Erythroblast (primary cell): ENCODE measurements around the gene LSAMP.

Source experiments
- DNase-seq, 2 experiments: peaks; one replicate each; lab custom pipeline; 2025; lab: John Stamatoyannopoulos, UW
- GATA1 ChIP-seq: IDR thresholded peaks from 2 replicates; pipeline ENCODE4 v1.6.1; 2011; ENCODE audit warnings: low read depth, mild to moderate bottlenecking, control low read depth, low read length, moderate library complexity
- POLR2A ChIP-seq: IDR thresholded peaks from 2 replicates; pipeline ENCODE4 v1.6.1; 2011; ENCODE audit warnings: mild to moderate bottlenecking, low read length

The LSAMP gene

DNA sequence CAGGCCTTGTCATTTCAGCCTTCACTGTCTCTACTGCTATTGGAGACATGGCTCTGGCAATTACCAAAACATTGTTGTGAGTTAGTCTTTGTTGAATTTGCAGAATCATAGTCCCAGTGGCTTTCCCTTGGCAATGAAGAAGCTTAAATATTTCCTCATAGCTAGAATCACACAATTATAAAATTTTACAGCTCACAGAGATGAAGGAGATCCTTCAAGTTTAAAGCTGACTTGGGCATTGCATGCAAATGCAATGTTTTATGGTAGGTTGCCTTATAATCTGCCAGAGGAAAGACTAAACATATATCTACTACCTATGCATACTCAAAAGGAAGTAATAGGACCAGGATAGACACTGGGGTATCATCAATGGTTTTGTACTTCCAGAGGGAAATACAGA lies 90.9 kb downstream of the LSAMP start:
- TF ChIP-seq POLR2A, result no peak
- no peak for TF ChIP-seq GATA1
- no peak for DNase-seq

DNA sequence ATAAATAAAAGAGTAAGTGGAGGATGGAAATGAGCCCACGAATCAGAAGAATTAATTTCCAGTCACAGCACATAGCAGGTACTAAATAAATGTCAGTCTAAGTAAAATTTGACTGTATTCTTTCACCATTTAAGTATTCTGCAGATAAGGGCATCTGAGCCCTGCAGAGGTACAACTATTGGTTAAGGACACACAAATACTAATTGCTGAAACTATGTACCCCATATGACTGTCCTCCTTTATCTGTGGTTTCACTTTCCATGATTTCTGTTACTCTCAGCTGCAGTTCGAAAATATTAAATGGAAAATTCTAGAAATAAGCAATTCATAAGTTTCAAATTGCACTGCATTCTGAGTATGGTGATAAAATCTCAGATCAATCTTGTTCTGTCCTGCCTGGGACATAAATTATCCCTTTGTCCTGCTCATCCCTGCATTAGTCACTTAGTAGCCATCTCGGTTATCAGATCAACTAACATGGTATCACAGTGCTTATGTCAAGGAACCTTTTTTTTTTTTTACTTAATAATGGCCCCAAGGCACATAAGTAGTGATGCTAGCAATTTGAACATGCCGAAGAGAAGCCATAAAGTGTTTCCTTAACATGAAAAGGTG lies 95.1 kb downstream of the LSAMP start:
- no peak for DNase-seq
- no peak for TF ChIP-seq POLR2A
- no peak for TF ChIP-seq GATA1

DNA sequence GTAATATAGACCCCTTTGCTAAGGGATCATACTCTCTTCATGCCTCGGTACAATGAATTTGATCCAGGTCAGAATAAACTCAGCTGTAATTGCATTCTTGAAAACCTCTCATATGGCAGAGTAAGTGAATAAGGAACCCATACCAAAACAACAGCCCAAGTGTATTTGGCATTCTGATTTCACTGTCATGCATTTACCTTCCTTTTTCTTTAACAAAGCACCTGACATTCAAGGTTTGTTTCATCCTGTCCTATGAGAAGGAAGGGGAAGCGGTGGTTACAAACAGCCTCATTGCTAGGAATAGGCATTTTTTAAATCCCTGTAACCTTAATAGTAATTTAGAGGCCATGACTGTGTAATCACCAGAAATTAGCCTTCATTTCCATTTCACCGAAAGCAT lies 97.1 kb downstream of the LSAMP start:
- no peak for DNase-seq
- no peak for TF ChIP-seq GATA1
- no peak for TF ChIP-seq POLR2A

DNA sequence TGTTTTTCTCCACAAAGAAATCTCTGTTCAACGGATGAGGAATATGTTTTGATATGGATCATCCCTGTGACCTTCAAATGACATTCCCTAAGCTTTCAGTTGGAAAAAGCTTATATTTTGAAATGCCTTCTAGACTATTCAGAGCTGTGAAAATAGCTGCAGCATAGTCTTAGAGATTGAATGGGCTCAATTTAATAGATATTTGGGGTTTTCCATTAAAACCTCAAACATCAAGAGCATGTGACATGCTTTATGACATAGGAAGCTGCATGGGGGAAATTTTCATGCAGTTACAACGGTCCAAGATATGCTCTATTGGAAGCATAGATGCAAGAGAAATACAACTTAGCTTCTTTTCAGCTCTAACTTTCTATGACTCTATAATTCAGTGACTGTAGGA lies 102.8 kb downstream of the LSAMP start:
- no peak for TF ChIP-seq GATA1
- TF ChIP-seq POLR2A, result no peak
- DNase-seq, result no peak

DNA sequence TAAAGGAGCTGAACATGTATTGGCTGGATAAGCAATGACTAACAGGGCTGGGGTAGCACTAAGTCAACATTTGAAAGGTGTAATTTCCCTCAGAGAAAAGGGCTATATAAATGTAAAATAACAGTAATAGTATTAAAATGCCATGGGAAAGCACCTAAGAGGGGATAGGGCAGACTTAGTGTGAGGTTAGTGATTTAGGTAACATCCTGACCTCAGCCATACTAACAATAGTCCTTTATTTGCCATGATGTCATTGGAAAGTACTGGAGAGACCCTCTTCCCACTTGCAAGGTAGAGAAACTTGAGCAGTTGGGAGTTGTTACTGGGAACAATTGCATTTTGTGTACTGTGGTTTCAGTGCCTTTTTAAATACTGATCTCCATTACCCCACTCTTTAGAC lies 103.4 kb downstream of the LSAMP start:
- DNase-seq, result no peak
- no peak for TF ChIP-seq GATA1
- no peak for TF ChIP-seq POLR2A

DNA sequence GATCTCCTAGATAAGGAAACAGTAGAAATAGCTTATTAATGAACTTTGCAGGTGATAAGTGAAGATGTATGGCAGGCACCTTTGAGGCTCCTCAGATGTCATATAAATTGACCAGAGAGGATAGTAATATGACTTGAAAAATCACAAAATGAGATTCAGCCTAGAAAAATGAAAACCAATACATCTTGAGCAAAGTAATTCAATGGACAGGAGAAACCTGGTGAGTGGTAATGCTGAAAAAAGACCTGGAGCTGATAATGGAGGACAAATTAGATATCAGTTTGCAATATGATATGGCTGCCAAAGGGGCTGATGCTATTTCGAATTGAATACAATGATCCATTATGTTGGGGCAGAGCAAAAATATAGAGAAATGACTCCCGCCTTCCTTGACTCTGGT lies 103.9 kb downstream of the LSAMP start:
- TF ChIP-seq POLR2A (no peak), GATA1 (no peak)
- no peak for DNase-seq

DNA sequence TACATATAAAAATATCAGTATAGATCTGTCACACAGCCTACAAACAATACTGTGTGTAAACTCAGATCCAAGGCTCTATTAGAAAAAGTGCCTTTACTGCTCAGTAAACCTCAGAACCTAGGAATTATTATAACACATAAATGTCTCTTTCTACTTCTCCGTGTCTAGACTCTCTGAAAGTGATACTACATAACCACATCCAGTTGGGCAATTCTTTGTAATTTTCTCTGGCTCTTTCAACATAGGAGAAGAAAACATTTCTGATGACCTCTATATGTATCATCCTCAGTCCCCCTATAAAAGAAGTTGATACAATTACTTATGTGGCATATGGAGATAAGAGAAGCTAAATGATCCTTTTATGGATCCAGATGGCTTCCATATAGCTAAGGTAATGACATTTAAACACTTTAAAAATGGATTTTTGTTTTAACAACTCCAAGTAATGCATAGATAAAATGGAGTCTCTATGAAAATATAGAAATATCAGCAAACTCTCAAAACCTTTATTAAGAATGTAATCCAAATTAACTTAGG lies 104.5 kb downstream of the LSAMP start:
- TF ChIP-seq POLR2A (no peak), GATA1 (no peak)
- DNase-seq, result no peak

DNA sequence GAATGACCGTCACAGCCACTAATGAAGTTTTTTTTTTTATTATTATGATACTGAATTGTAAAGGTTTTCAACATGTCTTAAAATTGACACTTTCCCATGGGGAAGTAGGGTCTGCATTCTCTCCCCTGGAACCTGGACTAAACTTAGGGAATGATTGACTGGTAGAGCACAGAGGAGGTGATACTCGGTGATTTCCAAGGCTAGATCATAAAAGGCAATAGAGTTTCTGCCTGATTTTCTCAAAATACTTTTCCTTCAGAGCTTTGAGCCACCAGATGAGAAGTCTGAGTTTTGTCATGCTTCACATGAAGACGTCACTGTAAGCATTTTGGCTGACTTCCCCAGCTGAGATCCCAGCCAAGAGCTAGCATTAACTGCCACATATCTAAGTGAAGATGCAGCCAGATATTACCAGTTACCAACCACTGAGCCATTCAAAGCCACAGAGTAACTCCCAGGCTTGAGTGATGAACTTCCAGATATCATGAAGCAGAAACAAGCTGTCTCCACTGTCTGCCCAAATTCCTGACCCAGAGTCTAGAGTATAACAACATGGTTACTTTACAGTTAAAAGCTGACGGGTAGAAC lies 105.8 kb downstream of the LSAMP start:
- no peak for DNase-seq
- TF ChIP-seq GATA1 (no peak), POLR2A (no peak)

DNA sequence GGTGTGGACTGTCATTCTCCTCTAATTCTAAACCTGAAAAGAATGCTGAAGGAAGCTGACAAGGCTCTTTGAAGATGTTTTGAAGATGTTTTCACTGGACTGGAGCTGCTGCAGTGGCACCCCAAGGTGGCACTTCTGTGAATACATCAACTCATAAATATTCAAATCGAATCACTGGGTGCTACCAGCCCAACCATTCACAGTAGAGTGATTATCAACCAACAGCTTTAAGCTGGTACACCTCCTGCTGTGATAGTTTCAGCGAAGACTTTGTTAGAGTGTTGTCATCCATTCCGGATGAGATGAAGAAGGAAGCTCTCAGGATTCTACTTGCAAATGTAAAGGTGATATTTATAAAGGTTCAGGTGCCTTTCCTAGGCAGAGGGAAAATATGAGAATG lies 106.6 kb downstream of the LSAMP start:
- no peak for DNase-seq
- TF ChIP-seq GATA1, result no peak
- no peak for TF ChIP-seq POLR2A

DNA sequence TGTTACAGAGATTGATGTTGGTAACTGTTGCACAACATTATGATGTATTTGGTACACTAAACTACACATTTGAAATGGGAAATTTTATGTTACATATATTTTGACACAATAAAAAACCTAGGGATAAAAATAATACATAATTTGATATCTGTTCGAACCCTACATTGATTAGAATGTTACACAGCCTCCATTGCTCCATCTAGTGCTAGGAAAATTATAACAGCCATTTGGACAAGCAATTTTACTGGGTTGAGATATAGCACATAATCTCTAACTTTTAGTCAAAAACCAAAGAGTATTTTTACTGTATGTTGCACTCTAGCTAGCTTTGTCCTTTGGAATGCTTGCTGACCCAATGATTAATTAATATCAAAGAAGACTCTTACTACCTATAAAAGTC lies 108.1 kb downstream of the LSAMP start:
- DNase-seq, result no peak
- TF ChIP-seq GATA1, result no peak
- TF ChIP-seq POLR2A, result no peak

DNA sequence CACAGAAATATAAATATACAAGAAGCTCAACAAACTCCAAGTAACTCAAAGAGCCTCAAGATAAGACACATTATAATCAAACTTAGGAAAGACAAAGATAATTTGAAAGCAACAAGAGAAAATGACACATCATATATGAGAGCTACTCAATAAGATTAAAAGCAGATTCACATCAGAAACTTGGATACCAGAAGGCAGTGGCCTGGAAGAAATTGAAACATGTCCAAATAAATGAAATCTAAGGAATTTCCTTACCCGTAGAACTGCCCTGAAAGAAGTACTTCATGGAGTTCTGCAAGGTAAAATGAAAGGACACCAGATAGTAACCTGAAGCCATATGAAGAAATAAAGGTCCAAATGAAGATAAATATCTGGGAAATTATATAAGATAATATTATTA lies 113.9 kb downstream of the LSAMP start:
- no peak for DNase-seq
- no peak for TF ChIP-seq GATA1
- no peak for TF ChIP-seq POLR2A

DNA sequence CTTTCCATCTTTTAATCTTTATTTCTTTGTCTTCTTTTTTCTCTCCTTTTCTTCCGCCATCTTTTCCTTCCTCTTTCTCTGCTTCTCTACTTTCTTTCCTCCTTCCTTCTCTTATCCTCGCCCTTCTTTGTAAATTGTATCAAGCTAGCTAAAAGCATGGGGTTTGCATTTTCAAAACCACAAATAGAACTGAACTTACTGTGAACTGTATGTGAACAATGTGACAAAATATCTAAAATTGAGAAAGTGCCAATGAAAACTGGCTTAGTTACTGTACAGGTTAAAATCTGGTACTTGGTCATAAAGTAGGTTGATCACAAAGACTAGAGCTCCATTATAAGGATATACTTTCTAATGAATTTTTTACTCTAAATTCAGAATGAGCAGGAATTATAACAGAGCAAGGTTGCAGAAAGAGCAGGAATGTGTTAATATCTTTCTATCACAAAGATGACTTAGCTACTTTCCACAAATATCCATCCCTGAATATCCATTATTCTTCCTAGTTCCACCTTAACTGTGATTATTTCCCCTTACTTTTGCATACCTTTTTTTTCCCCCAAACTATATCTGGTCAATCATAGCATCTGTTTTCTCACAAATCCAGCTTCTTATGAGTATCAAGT lies 122.4 kb downstream of the LSAMP start:
- DNase-seq, result no peak
- TF ChIP-seq GATA1 (no peak), POLR2A (no peak)

DNA sequence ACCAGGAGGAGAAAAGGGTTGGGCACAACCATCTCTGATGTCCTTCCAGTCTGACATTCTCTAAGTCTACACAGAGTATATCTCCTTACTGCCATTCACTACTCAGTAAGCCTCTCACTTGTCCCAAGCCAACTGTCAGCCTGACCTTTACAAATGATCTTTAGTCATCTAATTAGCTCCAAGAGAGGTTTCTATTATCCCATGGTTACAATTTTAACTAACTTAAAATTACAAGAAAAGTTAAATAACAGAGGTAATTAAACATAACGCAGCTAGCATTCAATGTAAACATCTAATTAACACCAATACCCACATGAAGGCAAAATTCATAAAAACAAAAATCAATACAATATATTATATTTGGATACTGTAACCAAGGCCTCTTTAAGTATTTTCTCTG lies 126.9 kb downstream of the LSAMP start:
- no peak for DNase-seq
- TF ChIP-seq POLR2A, result no peak
- TF ChIP-seq GATA1, result no peak

DNA sequence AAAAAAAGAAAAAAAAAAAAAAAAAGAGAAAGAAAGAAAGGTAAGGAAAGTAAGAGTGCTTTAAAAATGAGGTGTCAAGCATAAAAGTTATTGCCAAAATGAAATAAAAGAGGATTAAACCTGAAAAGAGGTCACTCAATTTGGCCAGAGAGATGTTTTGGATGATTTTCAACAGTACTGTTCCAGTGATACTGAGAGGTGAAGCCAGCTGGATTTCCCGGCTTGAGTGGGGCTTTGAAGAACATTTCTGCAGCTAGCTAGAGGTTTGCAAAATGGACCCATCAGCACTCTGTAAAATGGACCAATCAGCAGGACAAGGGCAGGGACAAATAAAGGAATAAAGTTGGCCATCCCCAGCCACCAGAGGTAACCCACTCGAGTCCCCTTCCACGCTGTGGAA lies 128.5 kb downstream of the LSAMP start:
- DNase-seq, result no peak
- TF ChIP-seq GATA1 (no peak), POLR2A (no peak)

DNA sequence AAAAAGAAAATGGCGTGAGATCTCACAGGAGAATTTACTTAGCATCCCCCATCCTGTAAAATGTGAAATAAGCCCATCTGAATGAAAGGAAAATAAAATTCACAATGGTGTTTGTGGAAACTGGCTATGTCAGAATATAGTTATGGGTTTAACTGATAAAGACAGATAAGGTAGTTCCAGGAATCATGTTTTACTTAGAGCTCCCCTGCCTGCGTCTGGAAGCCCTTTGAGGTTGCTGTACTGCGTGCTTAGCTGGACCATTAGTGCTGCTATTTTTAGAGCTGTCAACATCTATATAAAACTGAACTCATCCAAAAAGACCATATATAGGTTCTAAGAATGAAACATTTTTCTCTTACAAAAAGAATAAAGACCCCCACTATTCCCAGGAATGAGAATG lies 130.8 kb downstream of the LSAMP start:
- no peak for TF ChIP-seq GATA1
- no peak for TF ChIP-seq POLR2A
- DNase-seq, result peak; percentile 1 to 3
